Psoas muscle (tissue), 8 donors: ENCODE data around the gene CDT1. TPM values are rescaled to one million over a fixed set of nuclear protein-coding genes. Genes with fewer than 3 reads are reported as not detected.
"Not testable (repeated sequence)": the region's sequence is repeated elsewhere in the genome, so short reads cannot be mapped to it uniquely, and the experiment has no call there.

Experiments used
- ATAC-seq, 4 donors: fragments of 200-7000 bp; cut with Tn5 transposase; one replicate each; pipeline ENCODE4 v1.9.1; 2020; ENCODE audit warnings: moderate library complexity in 3 of 4, mild to moderate bottlenecking in 2 of 4
- DNase-seq, 2 donors: peaks; one replicate each; pipeline ENCODE4 v3.0.0-alpha.2; 2020
- H3K27ac ChIP-seq: fragments of 200-600 bp; one replicate; pipeline ENCODE4 v1.8.0; 2022
- H3K27me3 ChIP-seq, 3 donors: fragments of 200-600 bp in 1 of 3; one replicate each; pipeline versions ENCODE4 v1.6.1 to v1.8.0; 2013 to 2022; ENCODE audit warnings: low read length in 2 of 3, mild to moderate bottlenecking in 2 of 3, moderate library complexity in 1 of 3; ENCODE audit not compliant: insufficient read depth in 3 of 3
- H3K36me3 ChIP-seq, 2 donors: fragments of 200-600 bp in 1 of 2; one replicate each; pipeline versions ENCODE4 v1.6.1 to v1.8.0; 2013 to 2022; ENCODE audit warnings: low read depth in 1 of 2, mild to moderate bottlenecking in 1 of 2, moderate library complexity in 1 of 2; ENCODE audit not compliant: insufficient read depth in 1 of 2
- H3K4me1 ChIP-seq: fragments of 200-600 bp; one replicate; pipeline ENCODE4 v1.8.0; 2022
- H3K4me3 ChIP-seq: fragments of 200-600 bp; one replicate; pipeline ENCODE4 v1.8.0; 2022; ENCODE audit warnings: mild to moderate bottlenecking
- H3K9me3 ChIP-seq: fragments of 200-600 bp; one replicate; pipeline ENCODE4 v1.8.0; 2022
- WGBS, 3 donors: extraction: QIAGEN DNeasy Blood & Tissue Kit; methylation state at CpG; one replicate each; pipeline versions ENCODE4 v1.1.6 to v1.1.7; 2013; 5-methylcytosine and 5-hydroxymethylcytosine counted together
- intact Hi-C, 2 donors: fragments of 100-400 bp; cut with DNase I; formaldehyde crosslinking; loops; one replicate each; pipeline versions ENCODE4 v1.11.0 to v1.14.2; 2022
- polyA plus RNA-seq, 3 donors: library from polyadenylated mRNA; stranded (reverse); fragments of 200-250 nt; gene quantifications; one replicate each; pipeline ENCODE4 v1.2.3, GENCODE V29; 2013
- total RNA-seq, 4 donors: library from RNA; stranded (reverse); fragmentation: NEBNext Ultra II Directional in 2 of 4; extraction: Animal tissue kit (Norgen Biotek cat#: 25700) in 2 of 4; gene quantifications; one replicate each; pipeline versions ENCODE4 v1.2.1 to v1.2.4, GENCODE V29; 2021 to 2023
- TF ChIP-seq, protein P1 (sequence below): fragments of 200-600 bp; IDR thresholded peaks from one replicate; pipeline ENCODE4 v1.8.0; 2022; ENCODE audit warnings: antibody characterized with exemption
- donor health status: healthy with polysubstance abuse.
- donor health status: DM: no; HTN: no; CAD: no; lungs with moderate emphysema.
- donor health status: Bipolar disorder and iron deficiency.
- donor health status: healthy.
- donor health status: DM: yes; HTN: yes; CAD: no.
- donor health status: DM: no; HTN: no; CAD: no.
- donor health status: DM: no; HTN: no; CAD: no.
- donor health status: DM: yes; HTN: yes; CAD: no.

Gene CDT1
- total and polyA plus RNA-seq, 7 donors = 0.03 to 0.59 (median 0.15) TPM; not detected in 1

DNA sequence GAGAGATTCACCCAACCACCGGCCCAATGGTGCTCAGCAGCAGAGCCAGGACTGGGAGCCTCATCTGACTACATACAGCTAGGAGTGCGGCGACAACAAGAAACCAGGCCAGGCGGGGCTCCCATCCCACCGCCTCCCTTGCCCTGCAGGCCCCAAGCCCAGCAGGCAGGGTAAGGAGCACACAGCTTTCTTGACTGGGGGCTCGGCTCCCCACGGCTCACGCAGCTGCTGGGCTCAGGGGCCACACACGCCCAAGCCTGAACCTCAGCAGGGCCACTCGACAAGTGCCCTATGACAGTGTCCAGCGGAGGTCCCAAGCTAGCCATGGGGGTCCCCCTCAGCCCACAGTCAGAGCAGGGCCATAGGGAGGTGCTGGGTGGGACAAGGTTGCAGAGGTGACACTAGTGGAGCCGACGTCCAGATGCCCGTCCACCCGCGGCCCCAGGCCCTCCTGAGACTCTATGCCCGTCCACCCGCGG is 32.3 kb upstream of the CDT1 start:
- H3K4me1 ChIP-seq = peaks cover 10% of the 10 kb centered on the region
- H3K27ac ChIP-seq = no peak overlapping the region
- ATAC-seq = no peak
- intact Hi-C loops = no loop called here
- 76 to 78% (median 78%) methylated on average over 17 to 19 of the region's 19 CpGs for WGBS, 3 donors
- H3K36me3 ChIP-seq = no peaks in the 10 kb centered on the region
- H3K27me3 ChIP-seq = peaks cover 0 to 30% (median 6%) of the 10 kb centered on the region in 3 donors
- no peaks in the 10 kb centered on the region for H3K9me3 ChIP-seq
- peak in 1 of 2 donors; percentile 45 for DNase-seq
- no peak overlapping the region for H3K4me3 ChIP-seq
- TF ChIP-seq, protein P1, sequence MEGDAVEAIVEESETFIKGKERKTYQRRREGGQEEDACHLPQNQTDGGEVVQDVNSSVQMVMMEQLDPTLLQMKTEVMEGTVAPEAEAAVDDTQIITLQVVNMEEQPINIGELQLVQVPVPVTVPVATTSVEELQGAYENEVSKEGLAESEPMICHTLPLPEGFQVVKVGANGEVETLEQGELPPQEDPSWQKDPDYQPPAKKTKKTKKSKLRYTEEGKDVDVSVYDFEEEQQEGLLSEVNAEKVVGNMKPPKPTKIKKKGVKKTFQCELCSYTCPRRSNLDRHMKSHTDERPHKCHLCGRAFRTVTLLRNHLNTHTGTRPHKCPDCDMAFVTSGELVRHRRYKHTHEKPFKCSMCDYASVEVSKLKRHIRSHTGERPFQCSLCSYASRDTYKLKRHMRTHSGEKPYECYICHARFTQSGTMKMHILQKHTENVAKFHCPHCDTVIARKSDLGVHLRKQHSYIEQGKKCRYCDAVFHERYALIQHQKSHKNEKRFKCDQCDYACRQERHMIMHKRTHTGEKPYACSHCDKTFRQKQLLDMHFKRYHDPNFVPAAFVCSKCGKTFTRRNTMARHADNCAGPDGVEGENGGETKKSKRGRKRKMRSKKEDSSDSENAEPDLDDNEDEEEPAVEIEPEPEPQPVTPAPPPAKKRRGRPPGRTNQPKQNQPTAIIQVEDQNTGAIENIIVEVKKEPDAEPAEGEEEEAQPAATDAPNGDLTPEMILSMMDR = no peak

DNA sequence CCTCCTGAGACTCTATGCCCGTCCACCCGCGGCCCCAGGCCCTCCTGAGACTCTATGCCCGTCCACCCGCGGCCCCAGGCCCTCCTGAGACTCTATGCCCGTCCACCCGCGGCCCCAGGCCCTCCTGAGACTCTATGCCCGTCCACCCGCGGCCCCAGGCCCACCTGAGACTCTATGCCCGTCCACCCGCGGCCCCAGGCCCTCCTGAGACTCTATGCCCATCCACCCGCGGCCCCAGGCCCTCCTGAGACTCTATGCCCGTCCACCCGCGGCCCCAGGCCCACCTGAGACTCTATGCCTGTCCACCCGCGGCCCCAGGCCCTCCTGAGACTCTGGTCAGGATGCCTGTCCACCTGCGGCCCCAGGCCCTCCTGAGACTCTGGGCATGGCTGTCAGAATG is 31.8 kb upstream of the CDT1 start:
- H3K36me3 ChIP-seq, H3K4me3 ChIP-seq, DNase-seq, ATAC-seq, H3K9me3 ChIP-seq, intact Hi-C loops, H3K27ac ChIP-seq: not testable (repeated sequence)
- Histone ChIP-seq H3K27me3 (peaks cover 0 to 30% (median 8%) of the 10 kb centered on the region in 3 donors), H3K4me1 (peaks cover 10% of the 10 kb centered on the region)
- WGBS, 3 donors = 90 to 95% (median 94%) methylated on average over 11 to 17 of the region's 23 CpGs

DNA sequence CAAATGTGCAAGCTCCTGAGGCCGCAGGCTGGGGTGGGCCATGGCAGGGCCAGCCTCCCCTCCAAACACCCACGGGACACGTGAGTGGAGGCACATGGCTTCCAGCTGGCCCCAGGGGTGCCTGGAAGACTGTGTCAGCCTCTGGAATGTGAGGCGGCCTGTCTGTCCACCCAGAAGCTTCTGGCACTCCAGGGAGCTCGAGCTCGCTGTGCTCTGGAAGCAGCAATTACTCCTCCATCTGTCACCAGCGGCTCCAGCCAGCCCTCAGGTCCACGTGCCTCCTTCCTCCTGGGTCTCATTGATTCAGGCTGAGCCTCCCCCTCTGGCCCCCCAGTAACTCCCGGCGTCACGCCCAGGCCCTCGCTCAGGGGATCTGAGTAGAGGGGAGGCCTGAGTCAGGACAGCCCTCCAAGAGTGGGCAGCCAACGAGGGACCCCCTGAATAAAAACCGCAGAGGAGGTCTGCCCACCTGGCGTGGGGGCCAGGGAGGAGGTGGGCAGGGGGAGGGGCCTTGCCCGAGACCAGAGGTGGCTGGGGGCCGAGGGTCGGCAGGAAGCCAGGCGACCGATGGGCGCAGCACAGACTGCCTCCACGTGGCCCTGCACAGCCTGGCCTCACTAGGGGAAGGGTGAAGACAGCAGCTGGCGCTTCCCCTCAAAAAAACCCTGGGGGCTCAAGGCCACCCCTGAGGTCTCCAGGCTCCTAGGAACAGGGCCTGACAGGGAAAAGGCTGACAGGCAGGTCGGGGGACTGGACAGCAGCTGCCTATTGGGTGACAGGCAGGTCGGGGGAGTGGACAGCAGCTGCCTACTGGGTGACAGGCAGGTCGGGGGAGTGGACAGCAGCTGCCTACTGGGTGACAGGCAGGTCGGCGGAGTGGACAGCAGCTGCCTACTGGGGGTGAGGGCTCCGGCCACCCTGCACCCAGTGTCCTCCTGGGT is 30.4 kb upstream of the CDT1 start:
- ATAC-seq (peak; percentile 48 to 71 (median 70)), DNase-seq (peak; percentile 71 to 76)
- 15 to 34% (median 16%) methylated on average over 8 to 29 of the region's 29 CpGs for WGBS, 3 donors
- Histone ChIP-seq H3K4me3 (no peak overlapping the region), H3K27me3 (peaks cover 0 to 33% (median 8%) of the 10 kb centered on the region in 3 donors), H3K27ac (no peak overlapping the region), H3K4me1 (peaks cover 10% of the 10 kb centered on the region), H3K36me3 (no peaks in the 10 kb centered on the region), H3K9me3 (no peaks in the 10 kb centered on the region)
- intact Hi-C loops = no loop called here
- TF ChIP-seq, protein P1 = no peak

DNA sequence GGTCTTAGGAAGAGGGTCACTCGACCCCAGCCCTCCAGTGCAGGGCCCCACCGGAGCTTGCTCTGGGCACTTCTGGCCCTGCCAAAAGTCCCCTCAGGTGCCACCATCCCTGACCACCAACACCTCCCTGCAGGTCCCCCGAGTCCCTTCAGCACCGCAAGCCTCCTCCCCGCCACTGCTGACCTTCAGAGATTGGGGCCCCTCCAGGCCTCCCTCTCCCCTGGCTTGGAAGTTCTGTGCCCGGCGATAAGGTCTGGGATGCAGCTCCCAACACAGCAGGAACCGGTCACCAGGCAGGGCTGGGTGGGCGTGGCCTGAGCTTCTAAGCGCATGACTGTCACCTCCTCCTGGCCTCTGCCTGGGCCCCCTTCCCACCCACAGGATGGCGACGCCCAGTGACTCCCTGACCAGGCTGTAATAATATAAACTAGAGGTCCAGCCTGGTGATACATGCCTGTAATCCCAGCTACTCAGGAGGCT is 29.7 kb upstream of the CDT1 start:
- H3K27ac ChIP-seq = no peak overlapping the region
- no peaks in the 10 kb centered on the region for H3K9me3 ChIP-seq
- WGBS, 3 donors = 29 to 42% (median 30%) methylated on average over 5 to 12 of the region's 12 CpGs
- no peaks in the 10 kb centered on the region for H3K36me3 ChIP-seq
- ATAC-seq = peak in 2 of 4 donors; percentile 35 to 43
- TF ChIP-seq, protein P1 = no peak
- H3K4me1 ChIP-seq = peaks cover 10% of the 10 kb centered on the region
- peak; percentile 69 to 76 for DNase-seq
- intact Hi-C loops = no loop called here
- no peak overlapping the region for H3K4me3 ChIP-seq
- H3K27me3 ChIP-seq = peaks cover 0 to 36% (median 6%) of the 10 kb centered on the region in 3 donors
